Brain microvascular endothelial cell (primary cell): ENCODE measurements around the gene COG5.

Source experiments
- DNase-seq: peaks from one replicate; pipeline ENCODE4 v3.0.0-alpha.2; 2020
- H3K27ac ChIP-seq: fragments of 250-450 bp; sonication (Bioruptor Pico); 2 replicates; pipeline ENCODE4 v1.5.1; 2020; ENCODE audit warnings: mild to moderate bottlenecking, moderate library complexity
- H3K27me3 ChIP-seq: fragments of 250-450 bp; sonication (Bioruptor Pico); replicated peaks from 2 replicates; pipeline ENCODE4 v1.5.1; 2020; ENCODE audit warnings: mild to moderate bottlenecking
- H3K36me3 ChIP-seq: fragments of 250-450 bp; sonication (Bioruptor Pico); replicated peaks from 2 replicates; pipeline ENCODE4 v1.5.1; 2020; ENCODE audit warnings: mild to moderate bottlenecking
- H3K4me3 ChIP-seq: 2 replicates; pipeline ENCODE4 v1.5.1; 2011; ENCODE audit warnings: low read depth, mild to moderate bottlenecking, control low read depth, low read length, moderate library complexity
- in situ Hi-C: cut with HindIII; loops from 2 replicates; pipeline ENCODE4 v1.10.0; 2017; ENCODE audit warnings: low sequenced_read_pairs, low pct_ligation_motif_present
- TF ChIP-seq, protein P1 (sequence below): IDR thresholded peaks from 2 replicates; pipeline ENCODE4 v1.5.1; 2011; ENCODE audit warnings: low read depth, mild to moderate bottlenecking, moderate library complexity, low read length, control low read depth, inconsistent platforms; ENCODE audit errors: missing control alignments

COG5 gene

DNA sequence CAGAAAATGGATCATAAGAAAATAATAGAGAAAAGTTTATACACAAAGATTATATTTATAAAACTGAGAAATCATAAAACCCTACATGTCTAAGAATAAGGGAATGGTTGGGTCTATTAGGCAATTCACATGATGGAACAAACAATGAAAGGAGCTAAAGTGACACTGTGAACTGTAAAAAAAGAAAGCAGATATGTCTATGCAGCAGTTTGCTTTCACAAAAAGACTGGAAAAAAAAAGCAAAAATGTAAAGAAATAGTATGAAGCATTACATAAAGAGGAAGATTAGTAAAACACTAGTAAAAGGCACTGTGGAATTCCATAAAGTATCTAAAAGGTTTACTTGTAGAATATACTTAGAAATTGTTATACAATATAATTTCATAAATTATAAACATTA lies 299.0 kb downstream of the COG5 start:
- H3K36me3 ChIP-seq = no peaks in the 10 kb centered on the region
- no peak overlapping the region for H3K27ac ChIP-seq
- TF ChIP-seq, protein P1, sequence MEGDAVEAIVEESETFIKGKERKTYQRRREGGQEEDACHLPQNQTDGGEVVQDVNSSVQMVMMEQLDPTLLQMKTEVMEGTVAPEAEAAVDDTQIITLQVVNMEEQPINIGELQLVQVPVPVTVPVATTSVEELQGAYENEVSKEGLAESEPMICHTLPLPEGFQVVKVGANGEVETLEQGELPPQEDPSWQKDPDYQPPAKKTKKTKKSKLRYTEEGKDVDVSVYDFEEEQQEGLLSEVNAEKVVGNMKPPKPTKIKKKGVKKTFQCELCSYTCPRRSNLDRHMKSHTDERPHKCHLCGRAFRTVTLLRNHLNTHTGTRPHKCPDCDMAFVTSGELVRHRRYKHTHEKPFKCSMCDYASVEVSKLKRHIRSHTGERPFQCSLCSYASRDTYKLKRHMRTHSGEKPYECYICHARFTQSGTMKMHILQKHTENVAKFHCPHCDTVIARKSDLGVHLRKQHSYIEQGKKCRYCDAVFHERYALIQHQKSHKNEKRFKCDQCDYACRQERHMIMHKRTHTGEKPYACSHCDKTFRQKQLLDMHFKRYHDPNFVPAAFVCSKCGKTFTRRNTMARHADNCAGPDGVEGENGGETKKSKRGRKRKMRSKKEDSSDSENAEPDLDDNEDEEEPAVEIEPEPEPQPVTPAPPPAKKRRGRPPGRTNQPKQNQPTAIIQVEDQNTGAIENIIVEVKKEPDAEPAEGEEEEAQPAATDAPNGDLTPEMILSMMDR = no peak
- in situ Hi-C loops = no loop called here
- no peaks in the 10 kb centered on the region for H3K27me3 ChIP-seq
- DNase-seq = no peak
- no peak overlapping the region for H3K4me3 ChIP-seq

DNA sequence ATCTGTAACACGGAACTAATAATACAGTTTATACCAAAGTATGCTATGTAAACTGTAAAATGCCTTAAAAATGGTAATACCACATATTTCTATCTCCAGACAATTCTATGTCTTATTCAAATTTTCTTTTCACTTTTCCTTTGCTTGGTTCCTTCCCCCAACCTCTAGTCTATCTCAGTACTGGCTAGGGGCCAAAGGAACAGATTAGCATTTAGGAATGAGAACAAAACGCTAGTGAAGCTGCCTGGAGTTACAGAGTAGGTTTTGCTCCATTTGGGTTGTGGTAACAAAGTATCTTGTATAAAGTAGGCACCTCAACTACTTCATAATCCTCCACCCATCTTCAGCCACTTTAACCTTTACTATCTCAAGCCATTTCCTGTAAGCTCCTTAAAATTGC lies 300.9 kb downstream of the COG5 start:
- no peaks in the 10 kb centered on the region for H3K36me3 ChIP-seq
- H3K27ac ChIP-seq = no peak overlapping the region
- no peak for DNase-seq
- TF ChIP-seq, protein P1 = no peak
- no peak overlapping the region for H3K4me3 ChIP-seq
- in situ Hi-C loops = no loop called here
- H3K27me3 ChIP-seq = no peaks in the 10 kb centered on the region

DNA sequence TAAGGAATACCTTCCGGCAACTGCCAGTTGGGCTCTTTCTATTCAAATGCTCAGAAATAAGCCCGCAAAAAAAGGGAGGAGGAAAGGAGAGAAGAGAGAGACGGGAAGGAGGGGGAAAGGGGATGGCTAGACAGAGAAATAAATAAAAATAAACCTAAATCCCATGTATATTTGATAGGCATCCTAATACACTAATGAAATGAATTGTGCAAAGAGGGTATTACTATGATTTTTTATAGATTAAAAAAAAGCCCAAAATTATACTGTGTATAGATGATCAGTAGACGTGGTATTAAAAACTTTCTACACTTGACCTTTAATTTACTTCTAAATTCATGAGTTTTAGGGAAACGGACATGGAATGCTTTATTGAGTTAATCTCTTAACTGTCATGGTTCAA lies 305.0 kb downstream of the COG5 start:
- Histone ChIP-seq H3K27me3 (no peaks in the 10 kb centered on the region), H3K36me3 (no peaks in the 10 kb centered on the region), H3K4me3 (no peak overlapping the region), H3K27ac (no peak overlapping the region)
- no peak for DNase-seq
- TF ChIP-seq, protein P1 = no peak
- in situ Hi-C loops = no loop called here

DNA sequence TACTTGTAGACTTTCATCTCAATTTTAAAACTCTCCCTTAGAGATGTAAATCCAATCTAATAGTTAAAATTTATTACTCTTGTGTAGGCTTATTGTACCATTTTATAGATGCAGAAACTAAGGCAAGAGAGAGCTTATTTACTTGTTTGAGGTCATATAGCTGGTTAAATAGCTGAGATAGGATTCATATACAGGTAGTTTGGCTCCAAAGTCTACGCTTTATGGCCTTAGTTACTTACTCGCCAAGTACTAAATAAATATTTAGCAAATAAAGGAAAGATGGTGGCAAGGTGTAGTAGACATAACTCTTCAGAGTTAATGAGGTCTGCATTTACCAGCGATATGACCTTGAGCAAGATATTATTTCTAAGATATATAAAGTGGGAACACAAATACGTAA lies 308.1 kb downstream of the COG5 start:
- Histone ChIP-seq H3K27me3 (no peaks in the 10 kb centered on the region), H3K27ac (no peak overlapping the region), H3K36me3 (no peaks in the 10 kb centered on the region), H3K4me3 (no peak overlapping the region)
- TF ChIP-seq, protein P1 = no peak
- in situ Hi-C loops = no loop called here
- no peak for DNase-seq

DNA sequence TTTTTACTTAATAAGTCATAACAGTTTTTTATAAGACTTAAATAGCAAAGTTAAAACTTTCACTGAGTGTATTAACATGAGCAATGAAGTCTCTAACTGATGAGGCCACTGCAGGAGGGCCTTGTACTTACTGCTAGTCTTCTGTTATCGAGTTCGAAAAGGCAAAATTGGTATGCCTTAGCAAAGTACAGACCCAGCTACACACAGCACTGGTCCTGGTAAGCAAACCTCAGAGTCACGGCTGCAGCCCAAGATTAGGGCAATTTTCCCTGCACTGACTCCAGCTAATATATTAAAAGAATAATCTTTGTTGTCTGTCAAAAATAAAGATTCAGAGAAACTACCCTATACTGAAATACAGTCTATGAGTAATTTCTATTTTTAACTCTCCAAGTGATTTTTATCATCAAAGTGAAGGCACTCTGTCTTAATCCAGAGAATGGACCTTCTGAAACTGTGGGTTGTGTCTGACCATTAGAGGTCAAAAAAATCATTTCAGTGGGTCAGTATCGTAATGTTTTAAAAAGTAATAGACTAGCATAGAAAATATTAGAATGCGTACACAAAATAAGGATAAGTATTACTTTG lies 309.2 kb downstream of the COG5 start:
- Histone ChIP-seq H3K4me3 (no peak overlapping the region), H3K27me3 (no peaks in the 10 kb centered on the region), H3K36me3 (no peaks in the 10 kb centered on the region), H3K27ac (no peak overlapping the region)
- TF ChIP-seq, protein P1 = no peak
- in situ Hi-C loops = no loop called here
- no peak for DNase-seq

DNA sequence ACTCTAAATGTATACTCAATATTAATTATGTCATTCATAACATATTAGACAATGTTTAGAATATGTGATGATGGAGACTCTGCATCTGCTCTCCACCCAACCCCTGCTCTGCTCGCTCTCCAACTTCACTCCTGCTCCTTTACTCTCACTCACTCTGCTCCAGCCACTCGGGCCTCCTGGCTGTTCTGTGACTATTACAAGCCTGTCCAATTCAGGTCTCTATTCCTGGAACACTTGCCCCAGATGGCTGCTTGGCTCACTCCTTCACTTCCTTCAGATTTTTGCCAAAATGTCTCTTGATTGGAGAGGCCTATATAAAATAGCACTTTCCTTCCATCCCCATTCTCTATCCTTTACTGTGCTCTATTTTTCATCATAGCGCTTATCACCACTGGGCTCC lies 310.1 kb downstream of the COG5 start:
- DNase-seq = no peak
- Histone ChIP-seq H3K27me3 (no peaks in the 10 kb centered on the region), H3K27ac (no peak overlapping the region), H3K36me3 (no peaks in the 10 kb centered on the region), H3K4me3 (no peak overlapping the region)
- in situ Hi-C loops = no loop called here
- TF ChIP-seq, protein P1 = no peak
